ENCODE data around the gene CAPN2.

The CAPN2 gene

GRCh38 chr1:223765036-223765718, 52.8 kb downstream of the CAPN2 start:
- peak; percentile 17 for DNase-seq (ENCODE audit: low read depth)
- TF ChIP-seq CTCF (conservative IDR thresholded peaks at IDR 0.05; ENCODE audit: low read length): no peak
- H3K4me3 ChIP-seq (ENCODE audit: low read length): no peak overlapping the region

- no peak for TF ChIP-seq CTCF (conservative IDR thresholded peaks at IDR 0.05; ENCODE audit: low read length)
- no peak overlapping the region for H3K4me3 ChIP-seq (ENCODE audit: low read length)
- no peak for DNase-seq (ENCODE audit: low read depth)
These were observed 53.5 kb downstream of the CAPN2 start for GRCh38 chr1:223765719-223766340.

- no peak overlapping the region for H3K4me3 ChIP-seq (ENCODE audit: low read length)
- TF ChIP-seq CTCF (conservative IDR thresholded peaks at IDR 0.05; ENCODE audit: low read length): no peak
- no peak for DNase-seq (ENCODE audit: low read depth)
These were observed 58.4 kb downstream of the CAPN2 start for GRCh38 chr1:223770621-223771315.

GRCh38 chr1:223771469-223771813, 59.1 kb downstream of the CAPN2 start:
- no peak overlapping the region for H3K4me3 ChIP-seq (ENCODE audit: low read length)
- DNase-seq (ENCODE audit: low read depth): peak; percentile 29
- no peak for TF ChIP-seq CTCF (conservative IDR thresholded peaks at IDR 0.05; ENCODE audit: low read length)

- no peak for TF ChIP-seq CTCF (conservative IDR thresholded peaks at IDR 0.05; ENCODE audit: low read length)
- DNase-seq (ENCODE audit: low read depth): peak; percentile 74
- H3K4me3 ChIP-seq (ENCODE audit: low read length): no peak overlapping the region
These were observed 59.8 kb downstream of the CAPN2 start for GRCh38 chr1:223771814-223772770.

GRCh38 chr1:223772771-223773160, 60.4 kb downstream of the CAPN2 start:
- DNase-seq (ENCODE audit: low read depth): no peak
- no peak for TF ChIP-seq CTCF (conservative IDR thresholded peaks at IDR 0.05; ENCODE audit: low read length)
- H3K4me3 ChIP-seq (ENCODE audit: low read length): no peak overlapping the region
